K562 (cell line): ENCODE results near the gene BMP6. TPM values are rescaled to one million over a fixed set of nuclear protein-coding genes. Genes with fewer than 3 reads are reported as not detected.

ENCODE experiments used
- ARNT ChIP-seq, 2 experiments: fragments of 450-650 bp; IDR thresholded peaks; 2 replicates each; pipeline ENCODE4 v1.6.1; 2016; ENCODE audit warnings: mild to moderate bottlenecking in 1 of 2
- ASH1L ChIP-seq: fragments of 450-650 bp; IDR thresholded peaks from 2 replicates; pipeline ENCODE4 v1.6.1; 2018; ENCODE audit warnings: borderline replicate concordance, mild to moderate bottlenecking, low read depth; ENCODE audit not compliant: partially characterized antibody
- BACH1 ChIP-seq: fragments of 200-800 bp; sonication (Bioruptor generic); IDR thresholded peaks from 2 replicates; pipeline ENCODE4 v1.6.1; 2016; ENCODE audit warnings: missing genetic modification characterization, missing compliant biosample characterization
- CREBBP ChIP-seq: IDR thresholded peaks from one replicate; pipeline ENCODE4 v1.6.1; 2012; ENCODE audit warnings: low read depth, mild to moderate bottlenecking, control low read depth, inconsistent platforms, low read length
- EP300 ChIP-seq: IDR thresholded peaks from 2 replicates; pipeline ENCODE4 v1.6.1; 2012; ENCODE audit warnings: low read length, improper control_type of control experiment
- FOXK2 ChIP-seq, 2 experiments: fragments of 450-650 bp; IDR thresholded peaks in 1 of 2; conservative IDR thresholded peaks in 1 of 2; 2 replicates each; pipeline ENCODE4 v1.6.1; 2016; ENCODE audit warnings: low read depth in 2 of 2, mild to moderate bottlenecking in 1 of 2
- FOXP1 ChIP-seq: sonication (generic); formaldehyde crosslinking; IDR thresholded peaks from 2 replicates; pipeline ENCODE4 v1.8.0; 2022; ENCODE audit warnings: mild to moderate bottlenecking, missing genetic modification reagents
- HSF4 ChIP-seq: fragments of 250-450 bp; sonication (Bioruptor Pico); IDR thresholded peaks from 2 replicates; pipeline ENCODE4 v2.1.2; 2022; ENCODE audit warnings: mild to moderate bottlenecking, moderate library complexity, borderline replicate concordance
- ILK ChIP-seq: fragments of 450-650 bp; IDR thresholded peaks from 2 replicates; pipeline ENCODE4 v1.6.1; 2016; ENCODE audit warnings: missing genetic modification characterization, low read depth, mild to moderate bottlenecking, missing compliant biosample characterization, moderate library complexity, borderline replicate concordance
- NCOA1 ChIP-seq: fragments of 450-650 bp; IDR thresholded peaks from 2 replicates; pipeline ENCODE4 v1.6.1; 2016; ENCODE audit warnings: low read depth
- NFRKB ChIP-seq: fragments of 450-650 bp; IDR thresholded peaks from 2 replicates; pipeline ENCODE4 v1.6.1; 2016; ENCODE audit warnings: low read depth
- PHB2 ChIP-seq: fragments of 450-650 bp; IDR thresholded peaks from 2 replicates; pipeline ENCODE4 v1.6.1; 2017; ENCODE audit warnings: low read depth
- PTRF ChIP-seq: fragments of 450-650 bp; IDR thresholded peaks from 2 replicates; pipeline ENCODE4 v1.6.1; 2016; ENCODE audit warnings: mild to moderate bottlenecking, missing genetic modification characterization, missing compliant biosample characterization
- RCOR1 ChIP-seq, 2 experiments: IDR thresholded peaks; 2 replicates each; pipeline ENCODE4 v1.6.1; 2012; ENCODE audit warnings: low read depth in 2 of 2, low read length in 2 of 2, borderline replicate concordance in 1 of 2, improper control_type of control experiment in 1 of 2
- STAG1 ChIP-seq: sonication (generic); formaldehyde crosslinking; IDR thresholded peaks from 2 replicates; pipeline ENCODE4 v1.5.0; 2020; ENCODE audit warnings: missing genetic modification reagents, borderline replicate concordance
- STAT5B ChIP-seq: fragments of 250-450 bp; sonication (Bioruptor Pico); IDR thresholded peaks from 2 replicates; pipeline ENCODE4 v1.8.0; 2021; ENCODE audit warnings: mild to moderate bottlenecking, inconsistent platforms
- TSC22D4 ChIP-seq: fragments of 450-650 bp; IDR thresholded peaks from 2 replicates; pipeline ENCODE4 v1.6.1; 2016; ENCODE audit warnings: missing genetic modification characterization, missing biosample characterization, control low read depth
- ZBED1 ChIP-seq: IDR thresholded peaks from 2 replicates; pipeline ENCODE4 v1.6.1; 2014
- ZC3H11A ChIP-seq: IDR thresholded peaks from 2 replicates; pipeline ENCODE4 v1.6.1; 2012; ENCODE audit warnings: low read depth, low read length, improper control_type of control experiment
- ZNF146 ChIP-seq: IDR thresholded peaks from one replicate; pipeline ENCODE4 v1.6.1; 2018; ENCODE audit warnings: missing compliant biosample characterization; ENCODE audit not compliant: unreplicated experiment
- ZNF217 ChIP-seq: sonication (generic); formaldehyde crosslinking; IDR thresholded peaks from 2 replicates; pipeline ENCODE4 v1.8.0; 2022; ENCODE audit warnings: mild to moderate bottlenecking, missing genetic modification reagents
- ZNF311 ChIP-seq: fragments of 250-450 bp; sonication (Bioruptor Pico); IDR thresholded peaks from 2 replicates; pipeline ENCODE4 v1.4.0; 2020; ENCODE audit warnings: mild to moderate bottlenecking, moderate library complexity
- ZNF347 ChIP-seq: fragments of 450-650 bp; formaldehyde crosslinking; IDR thresholded peaks from 2 replicates; pipeline ENCODE4 v1.4.0; 2020; ENCODE audit warnings: low read depth, mild to moderate bottlenecking, moderate library complexity
- ZNF76 ChIP-seq: fragments of 250-450 bp; sonication (Bioruptor Pico); IDR thresholded peaks from 2 replicates; pipeline ENCODE4 v1.4.0; 2020; ENCODE audit warnings: mild to moderate bottlenecking, moderate library complexity, borderline replicate concordance
- ZNF778 ChIP-seq: fragments of 450-650 bp; formaldehyde crosslinking; IDR thresholded peaks from 2 replicates; pipeline ENCODE4 v1.4.0; 2020; ENCODE audit warnings: mild to moderate bottlenecking, moderate library complexity
- polyA plus RNA-seq, 8 experiments: library from polyadenylated mRNA; depleted of rRNA in 4 of 8; stranded (reverse) in 5 of 8; unstranded in 3 of 8; fragments of >200 nt; fragmentation: Nextera tagmentation in 2 of 8; fragmentation: Illumina TruSeq in 1 of 8; extraction: Ambion mirVana in 2 of 8; extraction: Trizol in 1 of 8; gene quantifications; 2 replicates each; pipeline versions ENCODE4 v1.2.1 to v1.2.3, GENCODE V29; 2011 to 2014; ENCODE audit warnings: inconsistent platforms in 1 of 8, missing spikeins in 1 of 8
- total RNA-seq, 7 experiments: library from RNA; depleted of rRNA in 6 of 7; stranded (reverse); fragments of >200 nt in 6 of 7; fragmentation: Illumina TruSeq in 2 of 7; extraction: Trizol in 2 of 7; gene quantifications; 2 replicates each; pipeline versions ENCODE4 v1.2.1 to v1.2.3, GENCODE V29; 2011 to 2021; ENCODE audit warnings: low replicate concordance in 1 of 7
- TF ChIP-seq, protein P1 (sequence below): IDR thresholded peaks from 3 replicates; pipeline ENCODE4 v1.6.1; 2011; ENCODE audit warnings: borderline replicate concordance, mild to moderate bottlenecking; ENCODE audit not compliant: insufficient read length, insufficient read depth
- TF ChIP-seq, protein P2 (sequence below): sonication (generic); formaldehyde crosslinking; IDR thresholded peaks from 2 replicates; pipeline ENCODE4 v1.9.0; 2022; ENCODE audit warnings: mild to moderate bottlenecking, missing genetic modification reagents
- TF ChIP-seq, protein P3 (sequence below): fragments of 450-650 bp; IDR thresholded peaks from 2 replicates; pipeline ENCODE4 v1.6.1; 2016; ENCODE audit warnings: borderline replicate concordance

Gene BMP6
- total and polyA plus RNA-seq, 9 of the 15 experiments (the other 6 are each of a cell fraction or from before 2014, with no cell fraction given): 0.01 to 0.13 (median 0.06) TPM; not detected in 3

DNA sequence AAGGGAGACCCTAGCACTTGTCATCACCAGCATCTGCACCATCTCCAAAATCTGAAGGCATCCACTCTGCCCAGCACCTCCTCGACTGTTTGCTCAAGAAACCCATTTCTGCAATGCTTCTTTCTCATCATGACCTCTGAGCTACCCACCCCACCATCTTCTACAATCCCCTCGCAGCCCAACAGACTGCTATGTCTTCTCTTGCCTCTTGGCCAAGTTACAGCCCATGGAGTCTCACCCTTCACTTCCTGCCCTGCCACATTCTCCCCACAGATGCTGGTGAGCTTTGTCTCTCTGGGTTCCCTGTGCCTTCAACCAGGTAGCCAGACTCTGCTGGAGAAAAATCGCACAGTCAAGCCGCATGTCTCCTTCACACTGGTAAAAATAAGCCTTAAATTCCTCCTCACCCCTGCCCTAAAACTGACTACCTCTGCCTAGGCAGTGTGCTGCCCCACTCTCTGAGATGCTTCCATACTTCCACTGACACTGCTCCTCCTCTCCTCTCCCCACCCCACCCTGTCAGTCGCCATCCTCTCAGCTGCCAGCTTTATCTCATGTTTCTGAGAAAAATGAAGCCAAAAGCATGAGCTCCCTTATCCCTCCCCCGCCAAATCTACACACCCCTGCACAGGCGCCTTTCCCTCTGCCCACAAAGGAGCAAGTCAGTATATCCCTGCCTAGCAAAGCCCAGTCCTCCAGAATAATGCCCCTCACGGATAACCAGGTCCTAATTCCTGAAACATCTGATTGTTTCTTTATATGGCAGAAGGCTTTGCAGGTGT lies 187.0 kb downstream of the BMP6 start (continued):
- TF ChIP-seq NCOA1 (no peak), HSF4 (CRISPR knock-in tag) (no peak), ARNT (IDR thresholded peaks at IDR 0.05) (0 out of 4 replicates have a peak, but pooled peaks of 1 of the 2 experiments have one; percentile 27), RCOR1 (IDR thresholded peaks at IDR 0.05; ENCODE audit: borderline replicate concordance in 1 of 2, low read depth in 2 of 2, low read length in 2 of 2) (peak in 1 of 2 experiments; percentile 94; a peak in 2 of 4 replicates), TSC22D4 (tag) (no peak), PHB2 (no peak), ZNF311 (CRISPR knock-in tag) (no peak), ASH1L (no peak), ZBED1 (no peak), ZNF778 (CRISPR knock-in tag) (no peak), ZNF76 (no peak), CREBBP (no peak), ZNF146 (no peak), FOXP1 (CRISPR knock-in tag) (no peak), ZC3H11A (no peak), PTRF (no peak), STAT5B (CRISPR knock-in tag) (no peak), BACH1 (tag) (no peak), ZNF217 (CRISPR knock-in tag) (no peak), ZNF347 (CRISPR knock-in tag) (no peak), ILK (tag) (no peak), FOXK2 (conservative IDR thresholded peaks at IDR 0.05 in 1 of 2, IDR thresholded peaks at IDR 0.05 in 1 of 2; ENCODE audit: low read depth in 2 of 2) (no peak), EP300 (peak; percentile 66), STAG1 (CRISPR knock-in tag) (no peak), NFRKB (no peak)
- TF ChIP-seq, protein P1, sequence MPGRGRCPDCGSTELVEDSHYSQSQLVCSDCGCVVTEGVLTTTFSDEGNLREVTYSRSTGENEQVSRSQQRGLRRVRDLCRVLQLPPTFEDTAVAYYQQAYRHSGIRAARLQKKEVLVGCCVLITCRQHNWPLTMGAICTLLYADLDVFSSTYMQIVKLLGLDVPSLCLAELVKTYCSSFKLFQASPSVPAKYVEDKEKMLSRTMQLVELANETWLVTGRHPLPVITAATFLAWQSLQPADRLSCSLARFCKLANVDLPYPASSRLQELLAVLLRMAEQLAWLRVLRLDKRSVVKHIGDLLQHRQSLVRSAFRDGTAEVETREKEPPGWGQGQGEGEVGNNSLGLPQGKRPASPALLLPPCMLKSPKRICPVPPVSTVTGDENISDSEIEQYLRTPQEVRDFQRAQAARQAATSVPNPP: no peak
- TF ChIP-seq, protein P2, sequence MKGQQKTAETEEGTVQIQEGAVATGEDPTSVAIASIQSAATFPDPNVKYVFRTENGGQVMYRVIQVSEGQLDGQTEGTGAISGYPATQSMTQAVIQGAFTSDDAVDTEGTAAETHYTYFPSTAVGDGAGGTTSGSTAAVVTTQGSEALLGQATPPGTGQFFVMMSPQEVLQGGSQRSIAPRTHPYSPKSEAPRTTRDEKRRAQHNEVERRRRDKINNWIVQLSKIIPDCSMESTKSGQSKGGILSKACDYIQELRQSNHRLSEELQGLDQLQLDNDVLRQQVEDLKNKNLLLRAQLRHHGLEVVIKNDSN: no peak
- TF ChIP-seq, protein P3, sequence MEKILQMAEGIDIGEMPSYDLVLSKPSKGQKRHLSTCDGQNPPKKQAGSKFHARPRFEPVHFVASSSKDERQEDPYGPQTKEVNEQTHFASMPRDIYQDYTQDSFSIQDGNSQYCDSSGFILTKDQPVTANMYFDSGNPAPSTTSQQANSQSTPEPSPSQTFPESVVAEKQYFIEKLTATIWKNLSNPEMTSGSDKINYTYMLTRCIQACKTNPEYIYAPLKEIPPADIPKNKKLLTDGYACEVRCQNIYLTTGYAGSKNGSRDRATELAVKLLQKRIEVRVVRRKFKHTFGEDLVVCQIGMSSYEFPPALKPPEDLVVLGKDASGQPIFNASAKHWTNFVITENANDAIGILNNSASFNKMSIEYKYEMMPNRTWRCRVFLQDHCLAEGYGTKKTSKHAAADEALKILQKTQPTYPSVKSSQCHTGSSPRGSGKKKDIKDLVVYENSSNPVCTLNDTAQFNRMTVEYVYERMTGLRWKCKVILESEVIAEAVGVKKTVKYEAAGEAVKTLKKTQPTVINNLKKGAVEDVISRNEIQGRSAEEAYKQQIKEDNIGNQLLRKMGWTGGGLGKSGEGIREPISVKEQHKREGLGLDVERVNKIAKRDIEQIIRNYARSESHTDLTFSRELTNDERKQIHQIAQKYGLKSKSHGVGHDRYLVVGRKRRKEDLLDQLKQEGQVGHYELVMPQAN: no peak
